Hepatocyte (in vitro differentiated cells): Measurements from ENCODE around the gene APOL5. TPM values are rescaled to one million over a fixed set of nuclear protein-coding genes. Genes with fewer than 3 reads are reported as not detected.

Source experiments
- DNase-seq: peaks from one replicate; pipeline ENCODE4 v3.0.0-alpha.2; 2016; ENCODE audit warnings: low spot score
- H2AFZ ChIP-seq: fragments of 200-600 bp; sonication (generic); 2 replicates; pipeline ENCODE4 v1.6.0; 2016; ENCODE audit warnings: antibody characterized with exemption, mild to moderate bottlenecking
- H3K27ac ChIP-seq: fragments of 200-600 bp; sonication (generic); 2 replicates; pipeline ENCODE4 v1.5.1; 2016; ENCODE audit warnings: mild to moderate bottlenecking
- H3K27me3 ChIP-seq: fragments of 200-600 bp; sonication (generic); 2 replicates; pipeline ENCODE4 v1.6.1; 2016
- H3K36me3 ChIP-seq: fragments of 200-600 bp; sonication (generic); replicated peaks from 2 replicates; pipeline ENCODE4 v1.5.1; 2016; ENCODE audit warnings: low read depth; ENCODE audit not compliant: insufficient read depth
- H3K4me1 ChIP-seq: fragments of 200-600 bp; sonication (generic); 2 replicates; pipeline ENCODE4 v1.5.1; 2016; ENCODE audit warnings: mild to moderate bottlenecking, moderate library complexity; ENCODE audit not compliant: insufficient read depth
- H3K4me2 ChIP-seq: fragments of 200-600 bp; sonication (generic); 2 replicates; pipeline ENCODE4 v1.6.0; 2016
- H3K4me3 ChIP-seq: fragments of 200-600 bp; sonication (generic); 2 replicates; pipeline ENCODE4 v1.5.1; 2016; ENCODE audit warnings: mild to moderate bottlenecking
- H3K79me2 ChIP-seq: fragments of 200-600 bp; sonication (generic); 2 replicates; pipeline ENCODE4 v1.6.0; 2017; ENCODE audit warnings: mild to moderate bottlenecking
- H3K9me2 ChIP-seq: fragments of 200-600 bp; sonication (generic); replicated peaks from 2 replicates; pipeline ENCODE4 v1.6.0; 2017; ENCODE audit warnings: mild to moderate bottlenecking; ENCODE audit not compliant: insufficient read depth
- H3K9me3 ChIP-seq: fragments of 200-600 bp; sonication (generic); 2 replicates; pipeline ENCODE4 v1.5.1; 2016; ENCODE audit warnings: low read depth, mild to moderate bottlenecking
- H4K20me1 ChIP-seq: fragments of 200-600 bp; sonication (generic); 2 replicates; pipeline ENCODE4 v1.6.0; 2016; ENCODE audit warnings: mild to moderate bottlenecking; ENCODE audit not compliant: insufficient read depth, poor library complexity, severe bottlenecking
- CTCF ChIP-seq: fragments of 200-600 bp; sonication (generic); IDR thresholded peaks from 2 replicates; pipeline ENCODE4 v1.5.1; 2016; ENCODE audit warnings: antibody characterized with exemption, mild to moderate bottlenecking; ENCODE audit not compliant: poor library complexity
- EZH2 ChIP-seq: fragments of 200-600 bp; sonication (generic); IDR thresholded peaks from 2 replicates; pipeline ENCODE4 v1.6.1; 2016; ENCODE audit warnings: antibody characterized with exemption, mild to moderate bottlenecking, borderline replicate concordance
- EZH2phosphoT487 ChIP-seq: fragments of 200-600 bp; sonication (generic); IDR thresholded peaks from one replicate; pipeline ENCODE4 v1.6.1; 2018; ENCODE audit warnings: antibody characterized with exemption, mild to moderate bottlenecking, low read depth, moderate library complexity; ENCODE audit not compliant: unreplicated experiment, severe bottlenecking
- WGBS: methylation state at CpG from one replicate; pipeline ENCODE4 v1.1.6; 2016; ENCODE audit warnings: low lambda C conversion rate; ENCODE audit errors: missing lambda C conversion rate; 5-methylcytosine and 5-hydroxymethylcytosine counted together
- polyA plus RNA-seq: library from polyadenylated mRNA; unstranded; fragments of >200 nt; fragmentation: Nextera tagmentation; extraction: Ambion mirVana; gene quantifications from 2 replicates; pipeline ENCODE4 v1.2.1, GENCODE V29; 2016
- total RNA-seq: library from RNA; depleted of rRNA; stranded (reverse); fragments of >200 nt; gene quantifications from 2 replicates; pipeline ENCODE4 v1.2.3, GENCODE V29; 2014

Gene APOL5
- total and polyA plus RNA-seq, 2 experiments from 2014 or later, result not detected

DNA sequence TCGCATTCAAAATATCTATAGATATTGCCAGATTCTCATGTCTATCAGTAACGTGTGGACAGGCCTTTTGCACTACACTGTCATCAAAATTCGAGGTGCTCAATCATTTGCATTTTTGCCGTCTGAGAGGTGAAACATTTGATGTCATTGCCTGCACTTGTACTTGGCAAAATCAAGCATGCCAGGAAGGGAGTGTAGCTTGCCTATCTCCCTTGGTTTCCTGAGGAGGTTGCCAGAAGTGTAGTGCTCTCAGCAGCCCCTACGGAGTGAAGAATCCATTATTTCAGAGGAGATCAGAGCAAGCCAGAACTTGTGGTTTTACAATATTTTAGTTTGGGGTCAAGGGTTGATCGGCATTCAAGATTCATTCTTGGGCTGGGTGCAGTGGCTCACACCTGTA is 30.2 kb upstream of the APOL5 start:
- H3K9me3 ChIP-seq, result no peaks in the 10 kb centered on the region
- H3K4me3 ChIP-seq, result no peak overlapping the region
- H3K4me2 ChIP-seq, result no peak overlapping the region
- H3K27me3 ChIP-seq, result no peaks in the 10 kb centered on the region
- no peaks in the 10 kb centered on the region for H4K20me1 ChIP-seq
- H3K4me1 ChIP-seq, result no peaks in the 10 kb centered on the region
- H3K9me2 ChIP-seq, result no peaks in the 10 kb centered on the region
- TF ChIP-seq EZH2phosphoT487 (no peak), EZH2 (no peak), CTCF (no peak)
- WGBS, result 93% methylated on average over 6 of the region's 6 CpGs
- DNase-seq, result no peak
- H2AFZ ChIP-seq, result no peak overlapping the region
- no peaks in the 10 kb centered on the region for H3K79me2 ChIP-seq
- H3K36me3 ChIP-seq, result no peaks in the 10 kb centered on the region
- no peak overlapping the region for H3K27ac ChIP-seq

GRCh38 chr22:35688913-35689675 is 28.6 kb upstream of the APOL5 start:
- H3K4me2 ChIP-seq, result no peak overlapping the region
- H3K79me2 ChIP-seq, result no peaks in the 10 kb centered on the region
- no peak overlapping the region for H2AFZ ChIP-seq
- no peaks in the 10 kb centered on the region for H3K9me3 ChIP-seq
- 71% methylated on average over 10 of the region's 10 CpGs for WGBS
- no peaks in the 10 kb centered on the region for H3K9me2 ChIP-seq
- H3K36me3 ChIP-seq, result no peaks in the 10 kb centered on the region
- no peaks in the 10 kb centered on the region for H3K4me1 ChIP-seq
- no peaks in the 10 kb centered on the region for H4K20me1 ChIP-seq
- H3K27me3 ChIP-seq, result no peaks in the 10 kb centered on the region
- no peak overlapping the region for H3K4me3 ChIP-seq
- no peak overlapping the region for H3K27ac ChIP-seq
- DNase-seq, result no peak
- no peak for TF ChIP-seq EZH2
- no peak for TF ChIP-seq EZH2phosphoT487
- TF ChIP-seq CTCF, result no peak

DNA sequence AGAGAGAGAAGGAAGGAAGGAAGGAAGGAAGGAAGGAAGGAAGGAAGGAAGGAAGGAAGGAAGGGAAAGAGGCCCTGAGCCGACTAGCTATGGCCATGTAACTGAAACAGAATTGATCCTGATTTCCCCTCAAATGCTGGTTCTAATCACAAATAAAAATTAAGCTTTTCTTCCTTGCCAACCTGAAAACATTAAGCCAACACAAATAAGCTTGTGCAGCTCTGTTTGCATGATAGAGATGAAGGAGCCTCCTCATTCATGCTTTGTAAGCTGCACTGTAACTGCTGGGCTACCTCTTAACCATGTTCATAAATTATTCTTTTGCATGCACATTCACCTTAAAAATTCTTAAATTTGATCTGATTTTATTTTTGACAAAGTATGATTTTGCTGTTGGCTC is 27.7 kb upstream of the APOL5 start:
- no peaks in the 10 kb centered on the region for H3K9me2 ChIP-seq
- no peaks in the 10 kb centered on the region for H3K79me2 ChIP-seq
- no peak overlapping the region for H3K27ac ChIP-seq
- no peak overlapping the region for H2AFZ ChIP-seq
- no peak overlapping the region for H3K4me3 ChIP-seq
- TF ChIP-seq EZH2phosphoT487 (no peak), EZH2 (no peak), CTCF (no peak)
- no peaks in the 10 kb centered on the region for H4K20me1 ChIP-seq
- no peaks in the 10 kb centered on the region for H3K4me1 ChIP-seq
- H3K4me2 ChIP-seq, result no peak overlapping the region
- no peaks in the 10 kb centered on the region for H3K36me3 ChIP-seq
- no peak for DNase-seq
- H3K9me3 ChIP-seq, result no peaks in the 10 kb centered on the region
- no peaks in the 10 kb centered on the region for H3K27me3 ChIP-seq
- WGBS, result no CpG with 5 or more reads among the region's 1 CpG
